Right atrium auricular region (tissue), 2 donors: ENCODE results near the gene CEP170. TPM values are rescaled to one million over a fixed set of nuclear protein-coding genes. Genes with fewer than 3 reads are reported as not detected.
"Not testable (repeated sequence)": the region's sequence is repeated elsewhere in the genome, so short reads cannot be mapped to it uniquely, and the experiment has no call there.

ENCODE experiments used
- DNase-seq: peaks from one replicate; pipeline ENCODE4 v3.0.0-alpha.2; 2019; ENCODE audit warnings: low spot score
- H3K27ac ChIP-seq, 2 donors: fragments of 200-600 bp; sonication (generic); 1 replicate in 1 of 2; 2 replicates in 1 of 2; pipeline ENCODE4 v1.5.1; 2016 to 2019
- H3K27me3 ChIP-seq, 2 donors: fragments of 200-600 bp; sonication (generic); one replicate each; pipeline versions ENCODE4 v1.5.1 to v1.6.0; 2017 to 2019
- H3K36me3 ChIP-seq: fragments of 200-600 bp; sonication (generic); one replicate; pipeline ENCODE4 v1.5.1; 2016
- H3K4me1 ChIP-seq, 2 donors: fragments of 200-600 bp; sonication (generic); one replicate each; pipeline versions ENCODE4 v1.5.1 to v1.6.0; 2017 to 2019
- H3K4me3 ChIP-seq, 2 donors: fragments of 200-600 bp; sonication (generic); 1 replicate in 1 of 2; 2 replicates in 1 of 2; pipeline ENCODE4 v1.5.1; 2017 to 2019; ENCODE audit warnings: mild to moderate bottlenecking in 1 of 2, moderate library complexity in 1 of 2
- H3K9me3 ChIP-seq, 2 donors: fragments of 200-600 bp; sonication (generic); one replicate each; pipeline ENCODE4 v1.5.1; 2019
- CTCF ChIP-seq, 2 donors: fragments of 200-600 bp; sonication (generic); IDR thresholded peaks; one replicate each; pipeline ENCODE4 v1.5.1; 2019; ENCODE audit warnings: antibody characterized with exemption in 2 of 2
- total RNA-seq, 2 donors: library from RNA; depleted of rRNA; stranded (reverse); fragments of >200 nt; gene quantifications; one replicate each; pipeline ENCODE4 v1.1.0, GENCODE V29; 2016

CEP170 gene
- total RNA-seq, 2 donors from 2014 or later = 28.4 to 29.1 TPM

- H3K4me3 ChIP-seq = no peak overlapping the region
- no peak for DNase-seq
- TF ChIP-seq CTCF (IDR thresholded peaks at IDR 0.05) = no peak
- no peaks in the 10 kb centered on the region for H3K27me3 ChIP-seq
- H3K9me3 ChIP-seq = peaks cover 0 to 33% of the 10 kb centered on the region in 2 donors
- no peaks in the 10 kb centered on the region for H3K36me3 ChIP-seq
- H3K27ac ChIP-seq = no peak overlapping the region
- H3K4me1 ChIP-seq = no peaks in the 10 kb centered on the region
Measured at GRCh38 chr1:243229526-243229925, 25.6 kb downstream of the CEP170 start.

- Histone ChIP-seq H3K27ac (no peak overlapping the region), H3K27me3 (no peaks in the 10 kb centered on the region), H3K9me3 (peaks cover 0 to 33% of the 10 kb centered on the region in 2 donors), H3K4me1 (no peaks in the 10 kb centered on the region), H3K4me3 (no peak overlapping the region), H3K36me3 (no peaks in the 10 kb centered on the region)
- no peak for DNase-seq
- no peak for TF ChIP-seq CTCF (IDR thresholded peaks at IDR 0.05)
Measured at GRCh38 chr1:243227622-243228021, 27.5 kb downstream of the CEP170 start.

GRCh38 chr1:243218059-243218458 is 37.0 kb downstream of the CEP170 start:
- H3K4me1 ChIP-seq = peaks cover 0 to 2% of the 10 kb centered on the region in 2 donors
- no peak overlapping the region for H3K27ac ChIP-seq
- no peaks in the 10 kb centered on the region for H3K9me3 ChIP-seq
- DNase-seq = no peak
- H3K27me3 ChIP-seq = no peaks in the 10 kb centered on the region
- no peak for TF ChIP-seq CTCF (IDR thresholded peaks at IDR 0.05)
- no peak overlapping the region for H3K4me3 ChIP-seq
- peaks cover 11% of the 10 kb centered on the region for H3K36me3 ChIP-seq

GRCh38 chr1:243217349-243217748 is 37.7 kb downstream of the CEP170 start:
- no peak for DNase-seq
- Histone ChIP-seq H3K27ac (no peak overlapping the region), H3K4me3 (no peak overlapping the region), H3K4me1 (peaks cover 0 to 9% of the 10 kb centered on the region in 2 donors), H3K9me3 (no peaks in the 10 kb centered on the region), H3K36me3 (peaks cover 11% of the 10 kb centered on the region), H3K27me3 (no peaks in the 10 kb centered on the region)
- TF ChIP-seq CTCF (IDR thresholded peaks at IDR 0.05) = no peak

- DNase-seq = no peak
- Histone ChIP-seq H3K36me3 (peaks cover 11% of the 10 kb centered on the region), H3K9me3 (no peaks in the 10 kb centered on the region), H3K4me1 (peaks cover 0 to 12% of the 10 kb centered on the region in 2 donors), H3K4me3 (no peak overlapping the region), H3K27ac (no peak overlapping the region), H3K27me3 (no peaks in the 10 kb centered on the region)
- TF ChIP-seq CTCF (IDR thresholded peaks at IDR 0.05) = no peak
Measured at GRCh38 chr1:243216741-243217140, 38.3 kb downstream of the CEP170 start.

GRCh38 chr1:243215276-243215875 is 39.7 kb downstream of the CEP170 start:
- not testable (repeated sequence) for H3K4me3 ChIP-seq, H3K27ac ChIP-seq, H3K27me3 ChIP-seq, DNase-seq, H3K36me3 ChIP-seq, H3K9me3 ChIP-seq
- peaks cover 0 to 12% of the 10 kb centered on the region in 2 donors for H3K4me1 ChIP-seq
